Measurements from ENCODE around the gene CD9.

- TF ChIP-seq POLR2A (IDR thresholded peaks at IDR 0.05) (no peak), CTCF (IDR thresholded peaks at IDR 0.05) (no peak)
These were observed 28.7 kb upstream of the CD9 start for GRCh38 chr12:6171409-6172015.
